GM12878 (cell line): ENCODE data around the gene SLC25A41. TPM values are rescaled to one million over a fixed set of nuclear protein-coding genes. Genes with fewer than 3 reads are reported as not detected.
A peak's percentile ranks its signal among the peaks of the same experiment; 100 is the strongest.

Experiments used
- ATAC-seq: fragments of 200-7000 bp; cut with Tn5 transposase; 3 replicates; pipeline ENCODE4 v1.9.1; 2020; ENCODE audit warnings: mild to moderate bottlenecking, moderate library complexity
- BruUV-seq: library from RNA; stranded (reverse); fragments of 400-500 nt; replicated peaks from 2 replicates; lab custom pipeline; 2021; lab: Mats Ljungman, UMichigan
- CTCF ChIA-PET: fragments of 300-600 bp; sonication (Branson Sonifier 250); formaldehyde crosslinking; extraction: SDS; loops from one replicate; lab custom pipeline; 2021; ENCODE audit warnings: inconsistent platforms; lab: Yijun Ruan, JAX
- POLR2A ChIA-PET: fragments of 350-600 bp; formaldehyde crosslinking; extraction: SDS; loops from one replicate; lab custom pipeline; 2021; ENCODE audit warnings: inconsistent platforms; lab: Charles Lee
- RAD21 ChIA-PET: fragments of 300-600 bp; sonication (Branson Sonifier 250); formaldehyde crosslinking; loops from one replicate; lab custom pipeline; 2023; ENCODE audit warnings: antibody characterized with exemption; ENCODE audit not compliant: unreplicated experiment; lab: Charles Lee
- SMC1A ChIA-PET: fragments of 300-600 bp; sonication (Branson Sonifier 250); formaldehyde crosslinking; loops from one replicate; lab custom pipeline; 2023; ENCODE audit not compliant: unreplicated experiment, uncharacterized antibody; lab: Charles Lee
- DNase-seq: peaks from one replicate; pipeline ENCODE4 v3.0.0-alpha.2; 2011; ENCODE audit warnings: low read depth, low spot score
- FAIRE-seq: peaks from 3 replicates; lab custom pipeline; 2011; peaks lifted over from hg19 to GRCh38; lab: Jason Lieb, UNC
- H2AFZ ChIP-seq: 2 replicates; pipeline ENCODE4 v1.6.0; 2011; ENCODE audit warnings: low read depth, low read length, control low read depth; ENCODE audit not compliant: control insufficient read depth
- H3K27ac ChIP-seq: 2 replicates; pipeline ENCODE4 v1.5.1; 2011; ENCODE audit warnings: control low read depth; ENCODE audit not compliant: control insufficient read depth, insufficient read depth
- H3K27me3 ChIP-seq, 2 experiments: replicated peaks in 1 of 2; 2 replicates each; pipeline versions ENCODE4 v1.6.0 to v1.6.1; 2011; ENCODE audit warnings: low read length in 1 of 2; ENCODE audit not compliant: control insufficient read depth in 2 of 2, insufficient read depth in 2 of 2
- H3K36me3 ChIP-seq, 2 experiments: 2 replicates each; pipeline ENCODE4 v1.5.1; 2011; ENCODE audit warnings: low read length in 1 of 2; ENCODE audit not compliant: control insufficient read depth in 2 of 2, insufficient read depth in 2 of 2
- H3K4me1 ChIP-seq: 2 replicates; pipeline ENCODE4 v1.6.1; 2011; ENCODE audit warnings: mild to moderate bottlenecking, low read length, moderate library complexity, mixed read lengths; ENCODE audit not compliant: control insufficient read depth, insufficient read depth
- H3K4me2 ChIP-seq: 2 replicates; pipeline ENCODE4 v1.6.0; 2011; ENCODE audit warnings: control low read depth; ENCODE audit not compliant: control insufficient read depth, insufficient read depth
- H3K4me3 ChIP-seq: fragments of 200-600 bp; sonication (generic); 2 replicates; pipeline ENCODE4 v1.5.1; 2016
- H3K79me2 ChIP-seq: 2 replicates; pipeline ENCODE4 v1.6.0; 2011; ENCODE audit warnings: low read length; ENCODE audit not compliant: control insufficient read depth, insufficient read depth
- H3K9ac ChIP-seq: 2 replicates; pipeline ENCODE4 v1.8.0; 2011; ENCODE audit warnings: low read length, control low read depth, mixed read lengths; ENCODE audit not compliant: control insufficient read depth, insufficient read depth
- H3K9me3 ChIP-seq: replicated peaks from 3 replicates; pipeline ENCODE4 v1.5.1; 2011; ENCODE audit warnings: mild to moderate bottlenecking, low read length; ENCODE audit not compliant: control insufficient read depth, insufficient read depth
- H4K20me1 ChIP-seq: 2 replicates; pipeline ENCODE4 v1.6.0; 2011; ENCODE audit not compliant: control insufficient read depth, insufficient read depth
- ATF3 ChIP-seq: IDR thresholded peaks from 2 replicates; pipeline ENCODE4 v1.6.1; 2011; ENCODE audit warnings: low read depth, mild to moderate bottlenecking, low read length, moderate library complexity, borderline replicate concordance; ENCODE audit errors: extremely low read depth
- BHLHE40 ChIP-seq, 2 experiments: fragments of 450-650 bp in 1 of 2; IDR thresholded peaks; 2 replicates each; pipeline ENCODE4 v1.6.1; 2011 to 2017; ENCODE audit warnings: low read depth in 2 of 2, borderline replicate concordance in 1 of 2, improper control_type of control experiment in 1 of 2, low read length in 1 of 2, mild to moderate bottlenecking in 1 of 2
- CBX5 ChIP-seq: sonication (generic); IDR thresholded peaks from 2 replicates; pipeline ENCODE4 v1.6.1; 2016; ENCODE audit warnings: low read depth, moderate library complexity, mild to moderate bottlenecking, inconsistent platforms
- SUPT20H ChIP-seq: IDR thresholded peaks from 2 replicates; pipeline ENCODE4 v1.6.1; 2011; ENCODE audit warnings: low read depth, mild to moderate bottlenecking, low read length, moderate library complexity, borderline replicate concordance; ENCODE audit not compliant: control insufficient read depth
- WGBS: methylation state at CpG from one replicate; pipeline ENCODE4 v1.1.6; 2016; ENCODE audit warnings: low lambda C conversion rate; ENCODE audit not compliant: insufficient replicate concordance, insufficient coverage; ENCODE audit errors: missing lambda C conversion rate; 5-methylcytosine and 5-hydroxymethylcytosine counted together
- in situ Hi-C: fragments of 300-500 bp; cut with MboI; formaldehyde crosslinking; loops from 9 replicates; pipeline ENCODE4 v1.14.3; 2018; ENCODE audit warnings: mixed read lengths
- intact Hi-C: fragments of 100-400 bp; cut with micrococcal nuclease; formaldehyde crosslinking; loops from one replicate; pipeline ENCODE4 v1.14.2; 2022; ENCODE audit not compliant: unreplicated experiment
- polyA plus RNA-seq, 11 experiments: library from polyadenylated mRNA; depleted of rRNA in 4 of 11; unstranded in 6 of 11; stranded (reverse) in 5 of 11; fragments of >200 nt; fragmentation: Nextera tagmentation in 4 of 11; fragmentation: Illumina TruSeq in 1 of 11; extraction: Ambion mirVana in 4 of 11; extraction: Trizol in 1 of 11; gene quantifications; 1 replicate in 1 of 11; 2 replicates in 10 of 11; pipeline versions ENCODE4 v1.2.1 to v1.2.3, GENCODE V29; 2011 to 2016; ENCODE audit warnings: inconsistent platforms in 2 of 11, missing spikeins in 2 of 11, low read depth in 1 of 11
- total RNA-seq, 4 experiments: library from RNA; depleted of rRNA in 3 of 4; stranded (reverse); fragments of >200 nt in 3 of 4; fragmentation: Illumina TruSeq in 1 of 4; extraction: Trizol in 1 of 4; gene quantifications; 2 replicates each; pipeline versions ENCODE4 v1.2.1 to v1.2.3, GENCODE V29; 2013 to 2021
- TF ChIP-seq, protein P1 (sequence below): fragments of 450-650 bp; formaldehyde crosslinking; IDR thresholded peaks from 2 replicates; pipeline ENCODE4 v1.4.0; 2022; ENCODE audit warnings: mild to moderate bottlenecking, moderate library complexity
- TF ChIP-seq, protein P2 (sequence below): IDR thresholded peaks from 2 replicates; pipeline ENCODE4 v1.6.1; 2011; ENCODE audit warnings: borderline replicate concordance, low read depth, mild to moderate bottlenecking, moderate library complexity, low read length; ENCODE audit not compliant: insufficient read depth, poor library complexity, severe bottlenecking

Gene SLC25A41
- total and polyA plus RNA-seq, 10 of the 15 experiments (the other 5 are each of a cell fraction or from before 2014, with no cell fraction given), result 0.23 to 1.2 (median 0.43) TPM; not detected in 2

DNA sequence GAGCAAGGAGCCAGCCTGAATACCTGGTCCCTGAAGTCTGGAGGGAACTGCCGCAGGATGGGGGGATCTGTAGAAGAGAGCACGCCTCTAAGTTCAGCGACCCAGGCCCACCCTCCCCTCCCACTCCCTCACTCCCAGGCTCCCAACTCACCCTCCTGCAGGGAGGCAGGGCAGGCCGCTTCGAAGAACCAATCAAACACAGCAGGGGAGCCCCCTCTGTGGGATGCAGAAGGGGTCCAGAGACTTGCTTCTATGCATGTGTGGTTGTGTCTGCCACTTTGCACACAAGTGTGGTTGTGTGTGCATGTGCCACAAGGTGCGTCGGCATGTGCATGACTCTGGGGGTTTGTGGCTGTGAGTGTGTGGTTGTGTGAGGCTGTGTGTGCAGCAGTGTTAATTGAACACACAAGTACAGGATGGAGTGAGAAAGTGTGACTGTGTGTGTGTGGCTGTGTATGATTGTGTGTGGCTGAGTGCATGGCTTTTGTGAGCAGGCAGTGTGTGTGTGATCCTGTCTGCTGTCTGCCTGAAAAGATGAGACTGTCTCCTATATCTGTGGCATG is 46.4 kb upstream of the SLC25A41 start:
- WGBS, result 81% methylated on average over 7 of the region's 7 CpGs

DNA sequence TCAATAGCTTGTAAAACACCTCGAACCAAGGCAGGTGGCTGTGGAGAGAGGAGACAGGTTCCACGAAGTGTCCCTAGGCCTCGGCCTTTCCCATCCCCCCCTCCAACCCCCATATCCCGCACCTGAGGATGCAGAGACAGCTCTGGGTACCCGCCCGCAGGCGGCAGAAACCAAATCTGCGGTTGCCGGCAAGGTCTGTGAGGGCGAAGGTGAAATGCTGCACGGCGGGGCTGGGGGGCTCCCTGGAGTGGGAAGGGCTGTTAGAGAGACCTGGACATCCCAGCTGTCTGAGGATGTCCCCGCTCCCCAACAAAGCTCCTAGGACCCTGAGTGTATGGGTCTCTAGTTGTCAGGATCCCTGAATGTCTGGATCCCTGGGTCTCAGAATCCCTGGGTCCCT is 45.3 kb upstream of the SLC25A41 start:
- BruUV-seq, result no TSS peak
- no peaks in the 10 kb centered on the region; the same call in 2 of the 3 replicates for H3K9me3 ChIP-seq
- TF ChIP-seq, protein P1, sequence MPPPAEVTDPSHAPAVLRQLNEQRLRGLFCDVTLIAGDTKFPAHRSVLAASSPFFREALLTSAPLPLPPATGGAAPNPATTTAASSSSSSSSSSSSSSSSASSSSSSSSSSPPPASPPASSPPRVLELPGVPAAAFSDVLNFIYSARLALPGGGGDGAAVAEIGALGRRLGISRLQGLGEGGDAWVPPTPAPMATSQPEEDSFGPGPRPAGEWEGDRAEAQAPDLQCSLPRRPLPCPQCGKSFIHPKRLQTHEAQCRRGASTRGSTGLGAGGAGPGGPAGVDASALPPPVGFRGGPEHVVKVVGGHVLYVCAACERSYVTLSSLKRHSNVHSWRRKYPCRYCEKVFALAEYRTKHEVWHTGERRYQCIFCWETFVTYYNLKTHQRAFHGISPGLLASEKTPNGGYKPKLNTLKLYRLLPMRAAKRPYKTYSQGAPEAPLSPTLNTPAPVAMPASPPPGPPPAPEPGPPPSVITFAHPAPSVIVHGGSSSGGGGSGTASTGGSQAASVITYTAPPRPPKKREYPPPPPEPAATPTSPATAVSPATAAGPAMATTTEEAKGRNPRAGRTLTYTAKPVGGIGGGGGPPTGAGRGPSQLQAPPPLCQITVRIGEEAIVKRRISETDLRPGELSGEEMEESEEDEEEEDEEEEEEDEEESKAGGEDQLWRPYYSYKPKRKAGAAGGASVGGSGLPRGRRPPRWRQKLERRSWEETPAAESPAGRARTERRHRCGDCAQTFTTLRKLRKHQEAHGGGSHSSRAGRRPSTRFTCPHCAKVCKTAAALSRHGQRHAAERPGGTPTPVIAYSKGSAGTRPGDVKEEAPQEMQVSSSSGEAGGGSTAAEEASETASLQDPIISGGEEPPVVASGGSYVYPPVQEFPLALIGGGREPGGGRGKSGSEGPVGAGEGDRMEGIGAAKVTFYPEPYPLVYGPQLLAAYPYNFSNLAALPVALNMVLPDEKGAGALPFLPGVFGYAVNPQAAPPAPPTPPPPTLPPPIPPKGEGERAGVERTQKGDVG (CRISPR knock-in tag), result no peak
- TF ChIP-seq SUPT20H (no peak), ATF3 (no peak)
- no peak overlapping the region for H2AFZ ChIP-seq
- CTCF ChIA-PET, result no interaction called here
- H3K27ac ChIP-seq, result no peak overlapping the region
- WGBS, result 92% methylated on average over 13 of the region's 13 CpGs
- peaks cover 8 to 17% of the 10 kb centered on the region in 2 experiments; a peak in 3 of 4 replicates for H3K36me3 ChIP-seq
- intact Hi-C loops, result no loop called here
- FAIRE-seq (no peak), ATAC-seq (no peak), DNase-seq (no peak)
- H3K79me2 ChIP-seq, result peaks cover 16% of the 10 kb centered on the region
- SMC1A ChIA-PET, result no interaction called here
- POLR2A ChIA-PET, result interaction anchor here (0.6 to 1.0 kb wide), 2 partner anchors 11 to 50 kb away, joined by 4 read pairs; no protein-coding TSS in a partner anchor
- no peak overlapping the region for H3K9ac ChIP-seq
- RAD21 ChIA-PET, result no interaction called here
- H3K4me3 ChIP-seq, result no peak overlapping the region
- H3K4me1 ChIP-seq, result peaks cover 10% of the 10 kb centered on the region
- no peaks in the 10 kb centered on the region for H3K27me3 ChIP-seq
- no peak overlapping the region for H3K4me2 ChIP-seq
- in situ Hi-C loops, result no loop called here
- no peaks in the 10 kb centered on the region for H4K20me1 ChIP-seq

More for the DNA sequence above, 46.4 kb upstream of the SLC25A41 start:
- H3K9ac ChIP-seq, result no peak overlapping the region
- H4K20me1 ChIP-seq, result no peaks in the 10 kb centered on the region
- H3K36me3 ChIP-seq, result peaks cover 8 to 15% of the 10 kb centered on the region in 2 experiments; a peak in 3 of 4 replicates
- intact Hi-C loops (no loop called here), in situ Hi-C loops (no loop called here)
- no peaks in the 10 kb centered on the region for H3K27me3 ChIP-seq
- SMC1A ChIA-PET, result no interaction called here
- ATAC-seq (no peak), FAIRE-seq (no peak), DNase-seq (no peak)
- RAD21 ChIA-PET, result interaction anchor here (0.6 to 2.2 kb wide), 2 partner anchors 20 to 38 kb away, joined by 3 to 20 read pairs; partner anchors contain the start of gene SLC25A23
- no peak overlapping the region for H3K4me2 ChIP-seq
- no peaks in the 10 kb centered on the region; the same call in 2 of the 3 replicates for H3K9me3 ChIP-seq
- no peak overlapping the region for H3K27ac ChIP-seq
- no peak overlapping the region for H3K4me3 ChIP-seq
- peaks cover 16% of the 10 kb centered on the region for H3K79me2 ChIP-seq
- H3K4me1 ChIP-seq, result peaks cover 10% of the 10 kb centered on the region
- TF ChIP-seq CBX5 (no peak), BHLHE40 (IDR thresholded peaks at IDR 0.05; ENCODE audit: borderline replicate concordance in 1 of 2, low read depth in 2 of 2, low read length in 1 of 2) (peak in 1 of 2 experiments; percentile 39; a peak in 1 of 4 replicates)
- TF ChIP-seq, protein P2, sequence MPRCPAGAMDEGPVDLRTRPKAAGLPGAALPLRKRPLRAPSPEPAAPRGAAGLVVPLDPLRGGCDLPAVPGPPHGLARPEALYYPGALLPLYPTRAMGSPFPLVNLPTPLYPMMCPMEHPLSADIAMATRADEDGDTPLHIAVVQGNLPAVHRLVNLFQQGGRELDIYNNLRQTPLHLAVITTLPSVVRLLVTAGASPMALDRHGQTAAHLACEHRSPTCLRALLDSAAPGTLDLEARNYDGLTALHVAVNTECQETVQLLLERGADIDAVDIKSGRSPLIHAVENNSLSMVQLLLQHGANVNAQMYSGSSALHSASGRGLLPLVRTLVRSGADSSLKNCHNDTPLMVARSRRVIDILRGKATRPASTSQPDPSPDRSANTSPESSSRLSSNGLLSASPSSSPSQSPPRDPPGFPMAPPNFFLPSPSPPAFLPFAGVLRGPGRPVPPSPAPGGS, result peak; percentile 53
- H2AFZ ChIP-seq, result no peak overlapping the region
- POLR2A ChIA-PET, result interaction anchor here (1.0 kb wide), 1 partner anchor 14 kb away, joined by 3 read pairs; no protein-coding TSS in a partner anchor
- BruUV-seq, result TSS peak; percentile 89
- CTCF ChIA-PET, result interaction anchor here (0.8 to 3.4 kb wide), 2 partner anchors 11 to 23 kb away, joined by 3 to 26 read pairs; partner anchors contain the start of gene TUBB4A
